ENCODE results near the gene ZBTB25. TPM values are rescaled to one million over a fixed set of nuclear protein-coding genes. Genes with fewer than 3 reads are reported as not detected.
A peak's percentile ranks its signal among the peaks of the same experiment; 100 is the strongest.

The ZBTB25 gene
- total and polyA plus RNA-seq, 7 donors = 0.69 to 24.6 (median 9.6) TPM

DNA sequence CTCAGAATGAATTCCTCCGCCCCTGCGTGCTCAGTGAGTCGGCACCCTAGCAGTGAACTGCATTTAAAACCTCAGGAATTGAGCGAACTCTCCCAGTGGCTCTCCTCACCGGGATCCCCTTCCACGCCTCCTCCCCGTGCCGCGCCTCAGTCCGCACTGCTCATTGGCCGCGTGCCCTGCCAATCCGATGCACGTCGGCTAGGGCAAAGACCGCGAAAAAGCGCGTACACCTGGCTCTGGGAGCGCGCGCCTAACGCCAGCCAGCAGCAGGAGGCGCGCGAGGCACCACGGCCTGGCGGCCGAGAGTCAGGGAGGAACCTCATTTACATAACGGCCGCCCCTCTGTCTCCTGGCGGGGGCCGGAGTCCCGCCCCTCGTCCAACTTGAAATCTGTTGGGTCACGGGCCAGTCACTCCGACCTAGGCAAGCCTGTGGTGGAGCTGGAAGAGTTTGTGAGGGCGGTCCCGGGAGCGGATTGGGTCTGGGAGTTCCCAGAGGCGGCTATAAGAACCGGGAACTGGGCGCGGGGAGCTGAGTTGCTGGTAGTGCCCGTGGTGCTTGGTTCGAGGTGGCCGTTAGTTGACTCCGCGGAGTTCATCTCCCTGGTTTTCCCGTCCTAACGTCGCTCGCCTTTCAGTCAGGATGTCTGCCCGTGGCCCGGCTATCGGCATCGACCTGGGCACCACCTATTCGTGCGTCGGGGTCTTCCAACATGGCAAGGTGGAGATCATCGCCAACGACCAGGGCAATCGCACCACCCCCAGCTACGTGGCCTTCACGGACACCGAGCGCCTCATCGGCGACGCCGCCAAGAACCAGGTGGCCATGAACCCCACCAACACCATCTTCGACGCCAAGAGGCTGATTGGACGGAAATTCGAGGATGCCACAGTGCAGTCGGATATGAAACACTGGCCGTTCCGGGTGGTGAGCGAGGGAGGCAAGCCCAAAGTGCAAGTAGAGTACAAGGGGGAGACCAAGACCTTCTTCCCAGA lies 36.9 kb upstream of the ZBTB25 start, which contains the start of gene HSPA2:
TSS of gene HSPA2 (plus strand) at position 534 of the 995 bp plus-strand sequence. CDS start at position 643, 109 bp downstream.
- intact Hi-C loops (cut with DNase I) = loop anchor here (1.0 to 2.0 kb wide), 4 partner anchors 35 to 224 kb away; no protein-coding TSS in a partner anchor

DNA sequence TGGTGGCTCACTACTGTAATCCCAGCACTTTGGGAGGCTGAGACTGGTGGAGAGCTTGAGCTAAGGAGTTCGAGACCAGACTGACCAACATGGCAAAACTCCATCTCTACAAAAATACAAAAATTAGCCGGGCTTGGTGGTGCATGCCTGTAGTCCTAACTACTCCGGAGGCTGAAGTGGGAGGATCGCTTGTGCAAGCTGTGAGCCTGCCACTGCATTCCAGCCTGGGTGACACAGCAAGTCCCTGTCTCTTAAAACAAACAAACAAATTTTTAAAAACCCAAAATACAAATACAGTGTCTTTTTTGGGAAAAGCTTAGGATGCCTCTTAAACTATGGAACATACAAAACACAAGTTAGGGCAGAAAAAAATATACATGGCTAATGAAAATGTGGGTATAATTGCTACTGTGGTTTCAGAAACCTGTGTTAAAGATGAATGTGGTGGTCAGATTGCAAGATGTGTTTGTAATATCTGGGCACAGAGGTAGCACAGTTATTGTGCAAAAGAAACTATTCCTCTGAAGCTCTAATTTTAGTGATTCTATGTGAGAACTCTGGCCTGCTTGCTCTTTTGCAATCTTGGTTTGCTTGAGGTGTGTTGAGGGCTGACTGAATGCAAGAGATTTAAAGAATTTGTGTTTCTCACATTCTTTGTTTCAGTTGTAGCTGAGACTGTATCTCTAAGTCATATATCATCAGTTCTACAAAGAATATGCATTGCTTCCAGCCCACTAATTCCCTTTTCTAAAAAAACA lies 33.0 kb upstream of the ZBTB25 start:
- WGBS, 2 donors = 88 to 89% methylated on average over 4 of the region's 4 CpGs
- Histone ChIP-seq H3K4me1 (peaks cover 0 to 21% (median 2%) of the 10 kb centered on the region in 4 donors), H3K4me3 (no peak overlapping the region), H3K9me3 (no peaks in the 10 kb centered on the region), H3K36me3 (no peaks in the 10 kb centered on the region), H3K27me3 (no peaks in the 10 kb centered on the region), H3K27ac (no peak overlapping the region)
- intact Hi-C loops (cut with DNase I) = no loop called here
- TF ChIP-seq, protein P1, sequence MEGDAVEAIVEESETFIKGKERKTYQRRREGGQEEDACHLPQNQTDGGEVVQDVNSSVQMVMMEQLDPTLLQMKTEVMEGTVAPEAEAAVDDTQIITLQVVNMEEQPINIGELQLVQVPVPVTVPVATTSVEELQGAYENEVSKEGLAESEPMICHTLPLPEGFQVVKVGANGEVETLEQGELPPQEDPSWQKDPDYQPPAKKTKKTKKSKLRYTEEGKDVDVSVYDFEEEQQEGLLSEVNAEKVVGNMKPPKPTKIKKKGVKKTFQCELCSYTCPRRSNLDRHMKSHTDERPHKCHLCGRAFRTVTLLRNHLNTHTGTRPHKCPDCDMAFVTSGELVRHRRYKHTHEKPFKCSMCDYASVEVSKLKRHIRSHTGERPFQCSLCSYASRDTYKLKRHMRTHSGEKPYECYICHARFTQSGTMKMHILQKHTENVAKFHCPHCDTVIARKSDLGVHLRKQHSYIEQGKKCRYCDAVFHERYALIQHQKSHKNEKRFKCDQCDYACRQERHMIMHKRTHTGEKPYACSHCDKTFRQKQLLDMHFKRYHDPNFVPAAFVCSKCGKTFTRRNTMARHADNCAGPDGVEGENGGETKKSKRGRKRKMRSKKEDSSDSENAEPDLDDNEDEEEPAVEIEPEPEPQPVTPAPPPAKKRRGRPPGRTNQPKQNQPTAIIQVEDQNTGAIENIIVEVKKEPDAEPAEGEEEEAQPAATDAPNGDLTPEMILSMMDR (IDR thresholded peaks at IDR 0.05) = no peak
- TF ChIP-seq EP300 (IDR thresholded peaks at IDR 0.05) (no peak), POLR2A (IDR thresholded peaks at IDR 0.05) (no peak), POLR2AphosphoS5 (IDR thresholded peaks at IDR 0.05) (no peak)
- no peak for DNase-seq

More for the DNA sequence above, 36.9 kb upstream of the ZBTB25 start, which contains the start of gene HSPA2:
- H3K27me3 ChIP-seq = no peaks in the 10 kb centered on the region
- no peaks in the 10 kb centered on the region for H3K9me3 ChIP-seq
- peak within 1 kb of the TSS; percentile 50 to 63 (median 58) for H3K4me3 ChIP-seq
- DNase-seq = peak; percentile 100
- H3K36me3 ChIP-seq = no peaks in the 10 kb centered on the region
- peak within 1 kb of the TSS; percentile 88 to 95 (median 92) for H3K27ac ChIP-seq
- H3K4me1 ChIP-seq = peaks cover 0 to 26% (median 6%) of the 10 kb centered on the region in 4 donors
- WGBS, 2 donors = 9 to 16% methylated on average over 79 of the region's 79 CpGs
- TF ChIP-seq POLR2AphosphoS5 (IDR thresholded peaks at IDR 0.05) = peak; percentile 98 to 100 (median 99)
- TF ChIP-seq, protein P1 (IDR thresholded peaks at IDR 0.05) = peak; percentile 72 to 83 (median 78)
- no peak for TF ChIP-seq EP300 (IDR thresholded peaks at IDR 0.05)
- TF ChIP-seq POLR2A (IDR thresholded peaks at IDR 0.05) = peak; percentile 95 to 96

DNA sequence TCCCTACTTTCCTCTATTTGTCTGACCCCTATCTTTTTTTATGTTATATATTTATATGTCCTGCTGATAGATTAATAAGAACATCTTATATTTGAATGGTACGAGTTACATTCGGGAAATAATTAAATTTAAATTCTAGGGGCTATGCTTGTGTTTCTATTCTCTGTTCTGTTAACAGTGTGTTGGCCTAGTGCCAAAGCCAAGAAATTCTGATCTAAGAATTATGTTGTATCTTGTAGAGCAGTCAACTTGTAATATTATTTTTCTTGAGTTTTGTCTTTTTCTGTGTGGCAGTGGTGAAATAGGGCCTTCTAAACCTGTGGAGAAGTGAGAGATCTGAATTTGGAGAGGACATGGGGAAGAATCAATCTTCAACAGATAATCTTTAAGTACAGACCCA lies 27.9 kb upstream of the ZBTB25 start:
- intact Hi-C loops (cut with DNase I) = no loop called here
- no peaks in the 10 kb centered on the region for H3K4me1 ChIP-seq
- H3K27me3 ChIP-seq = no peaks in the 10 kb centered on the region
- H3K9me3 ChIP-seq = no peaks in the 10 kb centered on the region
- 86 to 93% methylated on average over 2 of the region's 2 CpGs for WGBS, 2 donors
- TF ChIP-seq, protein P1 (IDR thresholded peaks at IDR 0.05) = no peak
- TF ChIP-seq EP300 (IDR thresholded peaks at IDR 0.05) (no peak), POLR2A (IDR thresholded peaks at IDR 0.05) (no peak), POLR2AphosphoS5 (IDR thresholded peaks at IDR 0.05) (no peak)
- no peak for DNase-seq
- H3K27ac ChIP-seq = no peak overlapping the region
- no peak overlapping the region for H3K4me3 ChIP-seq
- peaks cover 0 to 3% (median 0%) of the 10 kb centered on the region in 4 donors for H3K36me3 ChIP-seq

DNA sequence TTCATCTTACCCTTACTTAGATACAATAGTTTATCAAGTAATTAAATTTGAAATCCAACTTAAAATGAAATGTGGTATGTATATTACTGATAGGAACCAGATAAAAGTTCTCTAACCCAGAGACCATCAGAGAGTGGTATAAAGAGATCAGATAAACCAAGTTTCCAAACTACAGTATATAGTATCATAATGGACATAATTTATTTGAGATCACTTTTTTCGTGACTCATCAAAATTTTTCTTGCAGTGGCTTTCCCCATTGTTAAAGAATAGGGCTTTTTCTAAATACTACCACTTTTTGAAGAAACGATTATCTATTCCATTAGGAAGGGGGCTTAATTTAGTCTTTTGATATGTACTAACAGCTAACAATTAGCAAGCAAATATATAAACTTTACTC lies 21.7 kb upstream of the ZBTB25 start:
- Histone ChIP-seq H3K9me3 (no peaks in the 10 kb centered on the region), H3K4me3 (no peak overlapping the region), H3K27ac (no peak overlapping the region), H3K27me3 (no peaks in the 10 kb centered on the region), H3K4me1 (peaks cover 0 to 3% (median 0%) of the 10 kb centered on the region in 4 donors), H3K36me3 (peaks cover 0 to 27% (median 8%) of the 10 kb centered on the region in 4 donors)
- TF ChIP-seq, protein P1 (IDR thresholded peaks at IDR 0.05) = no peak
- TF ChIP-seq POLR2A (IDR thresholded peaks at IDR 0.05) = no peak
- TF ChIP-seq EP300 (IDR thresholded peaks at IDR 0.05) = no peak
- no peak for DNase-seq
- intact Hi-C loops (cut with DNase I) = no loop called here
- 90 to 96% methylated on average over 2 of the region's 2 CpGs for WGBS, 2 donors

Data from sigmoid colon (tissue), 7 donors.